HFFc6 (cell line): ENCODE measurements around the gene CD69. TPM values are rescaled to one million over a fixed set of nuclear protein-coding genes. Genes with fewer than 3 reads are reported as not detected.

Experiments
- DNase-seq: peaks from one replicate; pipeline ENCODE4 v3.0.0-alpha.2; 2018
- H3K27ac Mint-ChIP-seq: 2 replicates; pipeline ENCODE4 v1.8.0; 2020; ENCODE audit warnings: mild to moderate bottlenecking, mixed read lengths
- H3K27me3 Mint-ChIP-seq: 2 replicates; pipeline ENCODE4 v1.8.0; 2021; ENCODE audit warnings: mild to moderate bottlenecking, moderate library complexity, mixed read lengths; ENCODE audit not compliant: insufficient read depth
- H3K36me3 Mint-ChIP-seq: 2 replicates; pipeline ENCODE4 v1.8.0; 2021; ENCODE audit warnings: low read depth, mixed read lengths
- H3K4me1 Mint-ChIP-seq: 2 replicates; pipeline ENCODE4 v1.8.0; 2020; ENCODE audit warnings: low read depth, mixed read lengths
- H3K4me3 Mint-ChIP-seq: 2 replicates; pipeline ENCODE4 v1.8.0; 2020; ENCODE audit warnings: mild to moderate bottlenecking, moderate library complexity, mixed read lengths
- H3K9me3 Mint-ChIP-seq: 2 replicates; pipeline ENCODE4 v1.8.0; 2020; ENCODE audit warnings: mild to moderate bottlenecking, mixed read lengths
- total RNA-seq, 6 experiments: library from RNA; stranded (reverse); fragmentation: NEBNext Ultra II Directional; extraction: Animal tissue kit (Norgen Biotek cat#: 25700); gene quantifications; 2 replicates in 1 of 6; 3 replicates in 5 of 6; pipeline ENCODE4 v1.2.3, GENCODE V29; 2021
- TF ChIP-seq, protein P1 (sequence below): fragments of 200-600 bp; sonication (generic); IDR thresholded peaks from 2 replicates; pipeline ENCODE4 v1.5.0; 2021; ENCODE audit warnings: antibody characterized with exemption, mild to moderate bottlenecking

Gene CD69
- total RNA-seq, 6 experiments from 2014 or later: not detected

DNA sequence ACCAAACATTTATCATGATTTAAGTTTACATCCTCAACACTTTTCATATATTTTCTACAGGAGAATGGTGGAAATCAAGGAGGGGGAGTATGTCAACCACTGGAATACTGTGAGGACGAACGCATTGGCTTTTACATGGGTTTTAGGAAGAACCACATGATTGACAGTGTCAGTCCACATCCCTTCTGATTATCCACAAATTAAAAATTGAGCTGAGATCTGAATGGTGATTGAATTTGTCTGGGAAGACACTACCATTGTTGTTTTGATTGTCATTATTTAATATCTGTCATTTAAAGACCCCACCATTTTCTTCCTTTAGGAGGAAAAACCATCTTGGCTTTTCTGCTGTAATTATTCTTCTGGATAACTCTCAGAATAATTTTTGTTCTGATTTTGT is 35.2 kb upstream of the CD69 start:
- Mint-ChIP-seq H3K9me3 (no peaks in the 10 kb centered on the region), H3K4me1 (peaks cover 34% of the 10 kb centered on the region), H3K36me3 (no peaks in the 10 kb centered on the region), H3K27ac (no peak overlapping the region), H3K4me3 (no peak overlapping the region), H3K27me3 (no peaks in the 10 kb centered on the region)
- DNase-seq: no peak
- TF ChIP-seq, protein P1, sequence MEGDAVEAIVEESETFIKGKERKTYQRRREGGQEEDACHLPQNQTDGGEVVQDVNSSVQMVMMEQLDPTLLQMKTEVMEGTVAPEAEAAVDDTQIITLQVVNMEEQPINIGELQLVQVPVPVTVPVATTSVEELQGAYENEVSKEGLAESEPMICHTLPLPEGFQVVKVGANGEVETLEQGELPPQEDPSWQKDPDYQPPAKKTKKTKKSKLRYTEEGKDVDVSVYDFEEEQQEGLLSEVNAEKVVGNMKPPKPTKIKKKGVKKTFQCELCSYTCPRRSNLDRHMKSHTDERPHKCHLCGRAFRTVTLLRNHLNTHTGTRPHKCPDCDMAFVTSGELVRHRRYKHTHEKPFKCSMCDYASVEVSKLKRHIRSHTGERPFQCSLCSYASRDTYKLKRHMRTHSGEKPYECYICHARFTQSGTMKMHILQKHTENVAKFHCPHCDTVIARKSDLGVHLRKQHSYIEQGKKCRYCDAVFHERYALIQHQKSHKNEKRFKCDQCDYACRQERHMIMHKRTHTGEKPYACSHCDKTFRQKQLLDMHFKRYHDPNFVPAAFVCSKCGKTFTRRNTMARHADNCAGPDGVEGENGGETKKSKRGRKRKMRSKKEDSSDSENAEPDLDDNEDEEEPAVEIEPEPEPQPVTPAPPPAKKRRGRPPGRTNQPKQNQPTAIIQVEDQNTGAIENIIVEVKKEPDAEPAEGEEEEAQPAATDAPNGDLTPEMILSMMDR: no peak

DNA sequence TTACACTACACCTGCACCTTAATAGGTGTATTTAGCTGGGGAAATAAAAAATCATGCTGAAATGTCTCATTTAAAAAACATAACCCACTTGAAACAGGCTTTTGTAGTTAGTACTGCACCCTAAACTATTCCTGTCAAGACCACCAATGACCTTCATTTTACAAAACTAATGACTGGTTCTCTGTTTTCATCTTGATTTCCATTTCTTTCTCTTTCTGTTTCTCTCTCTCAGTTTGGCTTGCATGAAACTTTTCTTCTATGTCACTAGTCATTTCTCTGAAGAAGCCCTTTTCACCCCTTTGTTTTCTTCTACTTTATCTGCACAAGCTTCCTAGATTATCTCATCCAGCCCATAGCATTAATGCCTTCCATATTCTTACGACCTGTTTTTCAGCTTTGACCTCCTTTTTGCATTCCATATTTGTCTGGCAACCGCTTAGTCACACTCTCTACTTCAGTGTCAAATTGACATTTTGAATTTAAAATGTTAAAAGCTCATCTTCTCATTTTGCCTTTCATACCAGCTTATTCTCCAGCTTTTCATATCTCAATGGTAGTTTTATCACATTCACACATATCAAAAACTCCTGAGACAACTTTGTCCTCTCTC is 33.9 kb upstream of the CD69 start:
- DNase-seq: no peak

DNA sequence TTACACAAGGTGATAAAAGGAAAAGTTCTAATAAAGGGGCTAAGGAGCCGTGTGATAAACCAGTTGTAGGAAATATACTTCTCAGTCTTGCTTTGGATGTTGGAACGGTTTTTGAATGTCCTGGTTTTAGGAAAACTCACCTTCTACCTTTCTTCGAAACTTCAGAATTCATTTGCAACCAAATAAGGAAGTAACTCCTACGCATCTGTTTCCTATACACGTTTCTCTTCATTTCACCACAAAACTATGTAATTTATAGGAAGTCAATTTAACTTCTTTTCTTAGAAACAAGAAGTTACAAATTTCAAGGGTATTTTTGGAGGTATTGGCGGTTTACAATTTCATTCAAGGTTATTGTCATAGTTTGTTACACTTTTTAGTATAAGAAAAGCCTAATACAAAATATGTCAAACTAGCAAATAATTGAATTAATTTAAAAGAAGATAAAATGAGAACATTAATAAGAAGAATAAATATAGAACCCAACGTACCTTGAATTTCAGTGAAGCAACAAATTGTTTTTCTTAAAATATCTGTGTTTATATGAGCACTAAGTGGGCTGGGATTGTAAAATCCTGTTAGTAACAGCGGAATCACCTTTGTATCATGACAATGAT is 33.2 kb upstream of the CD69 start:
- TF ChIP-seq, protein P1: no peak
- Mint-ChIP-seq H3K9me3 (no peaks in the 10 kb centered on the region), H3K4me3 (no peak overlapping the region), H3K27ac (no peak overlapping the region), H3K4me1 (peaks cover 34% of the 10 kb centered on the region), H3K27me3 (no peaks in the 10 kb centered on the region), H3K36me3 (no peaks in the 10 kb centered on the region)
- no peak for DNase-seq

More for the DNA sequence above, 33.9 kb upstream of the CD69 start:
- TF ChIP-seq, protein P1: no peak
- no peaks in the 10 kb centered on the region for H3K36me3 Mint-ChIP-seq
- peaks cover 34% of the 10 kb centered on the region for H3K4me1 Mint-ChIP-seq
- no peak overlapping the region for H3K27ac Mint-ChIP-seq
- H3K9me3 Mint-ChIP-seq: no peaks in the 10 kb centered on the region
- no peak overlapping the region for H3K4me3 Mint-ChIP-seq
- H3K27me3 Mint-ChIP-seq: no peaks in the 10 kb centered on the region

DNA sequence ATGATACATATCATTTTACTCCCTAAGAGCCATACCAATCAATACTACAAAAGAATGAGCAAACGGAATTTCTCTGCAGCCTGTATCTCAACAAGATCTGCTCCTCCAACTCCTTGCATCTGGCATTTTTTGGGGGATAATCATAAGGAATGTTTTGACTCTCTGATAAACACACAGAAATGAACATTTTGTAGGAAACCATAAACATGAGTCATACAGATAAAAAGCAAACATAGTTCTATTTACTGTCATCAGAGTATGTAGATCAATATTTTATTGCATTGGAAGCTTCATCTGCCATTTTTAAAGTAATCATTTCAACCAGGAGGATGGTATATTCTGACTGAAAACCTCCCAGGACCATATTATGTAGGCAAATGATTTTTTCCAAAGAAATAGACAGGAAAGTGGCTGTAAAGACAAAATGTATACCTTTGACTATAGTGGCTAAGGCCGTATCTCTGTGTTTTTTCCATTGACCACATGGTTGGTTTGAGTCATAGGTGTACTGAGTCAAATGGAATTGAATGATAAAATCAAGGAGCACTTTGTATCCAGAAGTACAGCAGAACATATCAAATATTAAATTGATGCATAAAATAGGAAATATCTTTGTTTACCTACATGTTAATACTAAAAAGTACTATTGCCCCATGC is 32.4 kb upstream of the CD69 start:
- Mint-ChIP-seq H3K27ac (no peak overlapping the region), H3K36me3 (no peaks in the 10 kb centered on the region), H3K4me1 (peaks cover 34% of the 10 kb centered on the region), H3K4me3 (peak overlapping the region; percentile 30), H3K27me3 (no peaks in the 10 kb centered on the region), H3K9me3 (no peaks in the 10 kb centered on the region)
- TF ChIP-seq, protein P1: no peak
- peak; percentile 43 for DNase-seq

DNA sequence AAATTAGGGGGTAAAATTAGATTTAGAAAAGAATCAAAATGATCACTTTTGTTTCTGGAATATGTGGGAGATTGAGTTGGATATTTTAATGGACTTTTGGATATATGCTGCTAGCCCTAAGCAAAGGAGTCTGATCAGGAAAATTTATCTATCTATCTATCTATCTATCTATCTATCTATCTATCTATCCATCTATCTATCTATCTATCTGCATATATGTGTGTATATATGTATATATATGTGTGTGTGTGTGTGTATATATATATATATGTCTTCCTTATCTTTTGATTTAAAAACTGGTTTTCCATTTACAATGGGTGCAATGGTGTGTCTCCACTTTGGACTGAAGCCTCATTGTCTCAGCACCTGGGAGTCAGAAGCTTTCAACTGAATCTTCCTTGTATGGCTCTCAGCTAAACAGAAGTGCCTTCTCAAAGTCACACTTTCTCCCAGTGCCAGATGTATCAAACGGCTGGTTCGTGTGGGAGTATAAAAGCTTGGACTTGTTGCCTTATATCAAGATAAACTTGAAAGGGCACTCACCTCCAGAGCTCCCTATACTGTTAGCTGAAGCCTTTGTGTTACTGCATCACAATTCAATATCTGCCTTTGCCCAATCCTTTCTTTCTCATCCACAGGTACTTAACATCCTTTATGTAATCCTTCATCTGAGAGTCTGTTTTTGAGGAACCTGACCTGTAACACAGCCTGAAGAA is 31.6 kb upstream of the CD69 start:
- Mint-ChIP-seq H3K27me3 (no peaks in the 10 kb centered on the region), H3K9me3 (no peaks in the 10 kb centered on the region), H3K36me3 (no peaks in the 10 kb centered on the region), H3K27ac (no peak overlapping the region), H3K4me3 (no peak overlapping the region; the same call in 1 of the 2 replicates), H3K4me1 (peaks cover 40% of the 10 kb centered on the region)
- DNase-seq: no peak
- TF ChIP-seq, protein P1: no peak
